H7 (cell line): Measurements from ENCODE around the gene IL3RA. TPM values are rescaled to one million over a fixed set of nuclear protein-coding genes. Genes with fewer than 3 reads are reported as not detected.

Experiments
- DNase-seq: peaks from one replicate; pipeline ENCODE4 v3.0.0; 2012
- H3K27me3 ChIP-seq: 2 replicates; pipeline ENCODE4 v1.6.0; 2011; ENCODE audit warnings: mild to moderate bottlenecking, low read length; ENCODE audit not compliant: control insufficient read depth, insufficient read depth
- H3K36me3 ChIP-seq: replicated peaks from 2 replicates; pipeline ENCODE4 v1.5.1; 2011; ENCODE audit warnings: low read length; ENCODE audit not compliant: control insufficient read depth, insufficient read depth
- H3K4me3 ChIP-seq: 2 replicates; pipeline ENCODE4 v1.5.1; 2011; ENCODE audit warnings: low read depth, mild to moderate bottlenecking, control low read depth, low read length, moderate library complexity; ENCODE audit not compliant: insufficient read depth
- total RNA-seq: library from RNA; depleted of rRNA; stranded (reverse); fragments of >200 nt; shearing (Covaris generic); gene quantifications from 2 replicates; pipeline ENCODE4 v1.2.3, GENCODE V29; 2014

The IL3RA gene
- total RNA-seq, 1 experiment from 2014 or later = 0.07 TPM

DNA sequence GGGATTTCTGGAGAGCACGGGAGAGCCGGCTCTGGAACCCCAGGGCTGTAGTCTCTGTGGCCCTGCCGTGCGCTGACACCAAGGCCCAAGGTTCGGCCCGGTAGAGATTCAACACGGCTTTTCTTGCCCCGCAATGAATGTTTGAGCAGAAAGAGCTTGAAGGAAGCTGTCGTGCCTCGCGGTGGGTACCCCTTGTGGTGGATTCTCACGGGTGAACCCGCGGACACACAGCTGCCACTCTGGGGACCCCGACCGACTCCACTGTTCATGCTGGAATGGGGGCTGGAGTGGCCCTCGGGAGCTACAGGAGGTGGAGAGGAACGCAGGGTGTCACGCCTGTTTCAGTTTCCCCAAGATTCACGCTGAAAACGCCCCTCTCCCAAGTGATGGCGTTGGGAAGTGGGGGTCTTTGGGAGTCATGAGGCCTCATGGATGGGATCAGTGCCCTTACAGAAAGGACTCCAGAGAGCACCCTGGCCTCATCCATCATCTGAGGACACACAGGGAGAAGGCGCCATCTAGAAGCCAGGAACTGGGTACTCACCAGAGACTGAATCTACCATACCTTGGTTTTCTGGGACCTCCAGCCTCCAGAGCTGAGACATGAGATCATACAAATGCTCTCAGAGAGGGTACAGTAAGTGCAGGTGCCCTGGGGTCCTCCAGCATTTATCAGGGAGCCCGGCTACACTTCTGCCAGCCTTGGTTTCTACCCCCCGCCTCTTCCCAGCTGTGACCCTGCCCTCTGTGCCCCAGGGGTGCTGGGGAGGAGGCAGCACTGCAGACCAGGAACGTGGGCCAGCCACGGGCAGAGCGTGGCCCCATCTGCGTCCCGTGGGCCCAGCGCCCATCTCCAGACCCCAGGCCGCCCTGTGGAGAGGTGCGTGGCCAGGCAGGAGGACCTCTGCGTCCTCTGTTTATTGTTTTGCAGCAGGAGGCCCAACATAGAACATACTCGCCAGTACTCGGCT, 49.0 kb downstream of the IL3RA start:
- Histone ChIP-seq H3K36me3 (peaks cover 52% of the 10 kb centered on the region), H3K27me3 (no peaks in the 10 kb centered on the region), H3K4me3 (no peak overlapping the region)
- DNase-seq = peak; percentile 54

DNA sequence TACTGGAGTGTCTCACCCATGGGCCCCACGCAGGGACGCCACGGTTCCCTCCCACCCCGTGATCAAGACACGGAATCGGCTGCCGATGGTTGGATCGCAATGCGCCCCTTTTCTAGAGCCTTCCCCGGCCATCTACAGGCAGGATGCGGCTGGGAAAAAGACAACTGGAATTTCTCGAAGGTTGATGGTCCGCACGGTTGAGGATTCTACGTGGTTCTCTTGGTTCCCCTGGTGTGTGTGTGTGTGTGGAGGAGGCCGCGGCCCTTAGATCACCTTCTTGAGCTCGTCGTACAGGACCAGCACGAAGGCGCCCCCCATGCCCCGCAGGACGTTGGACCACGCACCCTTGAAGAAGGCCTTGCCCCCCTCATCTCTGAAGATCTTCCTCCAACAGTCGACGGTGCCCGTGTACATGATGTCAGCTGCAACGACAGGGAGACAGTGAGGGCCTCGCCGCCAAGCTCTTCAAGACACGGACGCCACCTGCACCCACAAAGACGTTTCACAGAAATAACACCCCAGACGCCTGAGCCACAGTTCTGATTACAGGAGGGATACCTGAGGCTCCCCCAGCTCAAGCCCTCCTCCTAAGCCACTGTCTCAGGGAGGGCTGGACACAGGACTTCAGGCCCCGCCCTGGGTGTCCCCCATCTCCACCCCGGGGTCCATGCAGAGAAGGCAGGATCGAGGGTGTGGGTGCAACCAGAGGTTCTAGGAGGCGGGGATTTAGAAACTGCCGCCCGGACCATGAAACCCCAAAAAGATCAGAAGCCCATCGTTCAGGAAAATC, 49.9 kb downstream of the IL3RA start:
- Histone ChIP-seq H3K4me3 (no peak overlapping the region), H3K27me3 (no peaks in the 10 kb centered on the region), H3K36me3 (peaks cover 55% of the 10 kb centered on the region)
- DNase-seq = peak; percentile 47

DNA sequence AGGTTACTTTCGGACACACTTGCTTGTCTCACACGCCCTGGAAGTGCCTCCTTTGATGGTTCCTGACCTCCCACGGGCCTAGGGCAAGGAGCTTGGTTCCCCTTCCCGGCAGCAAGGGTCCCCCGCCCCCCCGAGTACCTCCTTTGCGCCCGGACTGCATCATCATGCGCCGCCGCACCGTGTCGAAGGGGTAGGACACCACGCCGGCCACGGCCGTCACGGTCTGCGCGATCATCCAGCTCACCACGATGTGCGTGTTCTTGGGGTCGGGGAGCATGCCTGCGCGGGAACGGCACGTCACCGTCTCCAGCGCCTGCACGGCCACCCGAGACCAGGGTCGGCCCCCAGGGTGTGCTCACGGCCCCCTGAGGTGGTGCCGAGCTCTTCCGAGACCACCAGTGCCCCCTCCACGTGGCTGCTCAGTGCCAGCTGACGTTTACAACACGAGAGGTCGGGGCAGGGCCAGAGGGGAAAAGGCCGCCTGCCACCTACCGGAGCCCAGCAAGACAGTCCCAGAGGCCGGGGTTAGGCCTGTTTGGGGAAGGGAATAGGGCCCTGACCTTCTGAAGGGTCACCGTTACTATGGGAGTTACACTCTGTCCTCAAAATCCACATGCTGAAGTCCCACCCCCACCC, 50.7 kb downstream of the IL3RA start:
- Histone ChIP-seq H3K36me3 (peaks cover 55% of the 10 kb centered on the region), H3K4me3 (no peak overlapping the region), H3K27me3 (no peaks in the 10 kb centered on the region)
- DNase-seq = peak; percentile 49

DNA sequence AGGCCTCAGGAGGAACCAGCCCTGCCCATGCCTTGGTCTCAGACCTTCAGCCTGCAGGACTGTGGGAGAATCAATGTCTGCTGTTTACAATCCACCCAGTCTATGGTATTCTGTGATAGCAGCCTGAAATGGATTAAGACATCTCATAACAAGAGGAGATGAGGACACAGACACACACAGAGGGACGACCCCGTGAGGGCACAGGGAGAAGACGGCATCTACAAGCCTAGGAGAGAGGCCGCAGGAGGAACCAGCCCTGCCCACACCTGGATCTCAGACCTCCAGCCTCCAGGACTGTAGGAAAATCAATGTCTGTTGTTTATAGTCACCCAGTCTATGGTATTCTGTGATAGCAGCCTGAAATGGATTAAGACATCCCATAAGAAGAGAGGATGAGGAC, 52.1 kb downstream of the IL3RA start:
- Histone ChIP-seq H3K27me3 (no peaks in the 10 kb centered on the region), H3K4me3 (no peak overlapping the region), H3K36me3 (peaks cover 55% of the 10 kb centered on the region)
- no peak for DNase-seq

DNA sequence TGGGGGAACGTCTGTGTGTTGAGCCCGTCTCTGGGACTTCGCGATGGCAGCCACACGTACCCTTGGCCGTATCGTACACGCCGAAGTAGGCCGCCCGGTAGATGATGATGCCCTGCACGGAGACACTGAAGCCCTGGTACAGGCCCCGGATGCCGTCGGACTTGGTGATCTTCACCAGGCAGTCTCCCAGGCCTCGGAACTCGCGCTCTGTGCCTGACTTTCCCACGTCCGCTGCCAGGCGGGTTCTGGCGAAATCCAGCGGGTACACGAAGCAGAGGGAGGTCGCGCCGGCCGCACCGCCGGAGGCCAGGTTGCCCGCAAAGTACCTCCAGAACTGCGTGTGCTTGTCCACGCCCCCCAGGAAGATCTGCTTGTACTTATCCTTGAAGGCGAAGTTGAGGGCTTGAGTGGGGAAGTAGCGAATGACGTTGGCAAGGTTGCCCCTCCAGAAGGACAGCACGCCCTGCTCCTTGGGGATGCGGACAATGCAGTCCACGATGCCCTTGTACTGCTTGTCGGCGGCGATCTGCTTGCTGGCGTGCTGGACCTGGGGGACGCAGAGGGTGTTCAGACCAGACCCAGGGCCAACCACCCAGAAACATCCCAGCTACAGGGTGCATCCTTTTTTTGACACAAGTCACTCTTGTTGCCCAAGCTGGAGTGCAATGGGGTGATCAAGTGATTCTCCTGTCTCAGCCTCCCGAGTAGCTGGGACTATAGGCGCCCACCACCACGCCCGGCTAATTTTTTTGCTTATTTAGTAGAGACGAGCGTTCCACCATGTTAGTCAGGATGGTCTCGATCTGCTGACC, 52.8 kb downstream of the IL3RA start:
- H3K36me3 ChIP-seq = peaks cover 55% of the 10 kb centered on the region
- H3K27me3 ChIP-seq = no peaks in the 10 kb centered on the region
- no peak overlapping the region for H3K4me3 ChIP-seq
- no peak for DNase-seq

DNA sequence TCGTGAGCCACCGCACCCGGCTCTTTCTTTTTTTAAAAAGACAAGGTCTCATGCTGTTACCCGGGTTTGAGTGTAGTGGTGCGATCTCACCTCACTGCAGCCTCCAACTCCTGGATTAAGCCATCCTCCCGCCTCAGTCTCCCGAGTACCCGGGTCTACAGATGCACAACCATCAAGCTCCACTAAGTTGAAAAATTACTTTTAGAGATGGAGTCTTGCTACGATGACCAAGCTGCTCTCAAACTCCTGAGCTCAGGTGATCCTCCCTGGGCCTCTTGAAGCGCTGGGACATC, 53.4 kb downstream of the IL3RA start:
- Histone ChIP-seq H3K36me3 (peaks cover 52% of the 10 kb centered on the region), H3K4me3 (no peak overlapping the region), H3K27me3 (no peaks in the 10 kb centered on the region)
- no peak for DNase-seq

DNA sequence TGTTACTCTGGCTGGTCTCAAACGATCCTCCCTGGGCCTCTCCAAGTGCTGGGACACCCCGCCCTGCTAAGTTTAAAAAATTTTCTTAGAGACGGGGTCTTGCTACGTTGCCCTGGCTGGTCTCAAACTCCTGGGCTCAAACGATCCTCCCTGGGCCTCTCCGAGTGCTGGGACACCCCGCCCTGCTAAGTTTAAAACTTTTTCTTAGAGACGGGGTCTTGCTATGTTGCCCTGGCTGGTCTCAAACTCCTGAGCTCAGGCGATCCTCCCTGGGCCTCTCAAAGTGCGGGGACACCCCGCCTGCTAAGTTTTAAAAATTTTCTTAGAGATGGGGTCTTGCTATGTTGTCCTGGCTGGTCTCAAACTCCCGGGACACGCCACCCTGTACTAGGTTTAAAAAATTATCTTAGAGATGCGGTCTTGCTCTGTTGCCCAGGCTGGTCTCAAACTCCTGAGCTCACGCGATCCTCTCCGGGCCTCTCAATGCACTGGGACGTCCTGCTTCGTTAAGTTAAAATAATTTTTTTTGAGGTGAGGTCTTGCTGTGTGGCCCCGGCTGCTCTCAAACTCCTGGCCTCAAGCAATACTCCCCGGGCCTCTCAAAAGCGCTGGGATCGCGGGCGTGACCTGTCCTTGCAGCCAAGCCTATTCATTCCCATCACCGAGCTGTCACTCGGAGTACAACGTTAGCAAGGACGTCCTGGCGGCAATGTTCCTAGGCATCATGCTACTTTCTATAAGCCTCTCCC, 54.2 kb downstream of the IL3RA start:
- peaks cover 47% of the 10 kb centered on the region for H3K36me3 ChIP-seq
- DNase-seq = no peak
- no peaks in the 10 kb centered on the region for H3K27me3 ChIP-seq
- peak overlapping the region; percentile 100 for H3K4me3 ChIP-seq

DNA sequence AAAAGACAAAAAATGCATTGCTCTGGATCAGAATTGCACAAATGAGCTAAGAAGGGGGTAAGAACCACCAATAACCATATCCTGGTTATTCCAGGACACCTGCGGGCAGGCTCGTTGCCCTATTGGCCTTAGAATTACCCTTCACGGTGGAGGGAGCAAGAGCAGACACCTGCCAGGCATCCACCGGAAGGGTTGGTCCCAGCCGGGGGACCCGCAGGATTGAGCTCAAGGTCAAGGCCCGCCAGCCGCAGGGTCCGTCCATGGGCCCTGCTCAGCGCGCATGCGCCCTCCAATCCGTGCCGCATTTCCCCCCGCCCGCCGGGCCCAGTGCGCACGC, 54.8 kb downstream of the IL3RA start:
- Histone ChIP-seq H3K4me3 (peak overlapping the region; percentile 100), H3K36me3 (peaks cover 48% of the 10 kb centered on the region), H3K27me3 (no peaks in the 10 kb centered on the region)
- DNase-seq = peak; percentile 98

DNA sequence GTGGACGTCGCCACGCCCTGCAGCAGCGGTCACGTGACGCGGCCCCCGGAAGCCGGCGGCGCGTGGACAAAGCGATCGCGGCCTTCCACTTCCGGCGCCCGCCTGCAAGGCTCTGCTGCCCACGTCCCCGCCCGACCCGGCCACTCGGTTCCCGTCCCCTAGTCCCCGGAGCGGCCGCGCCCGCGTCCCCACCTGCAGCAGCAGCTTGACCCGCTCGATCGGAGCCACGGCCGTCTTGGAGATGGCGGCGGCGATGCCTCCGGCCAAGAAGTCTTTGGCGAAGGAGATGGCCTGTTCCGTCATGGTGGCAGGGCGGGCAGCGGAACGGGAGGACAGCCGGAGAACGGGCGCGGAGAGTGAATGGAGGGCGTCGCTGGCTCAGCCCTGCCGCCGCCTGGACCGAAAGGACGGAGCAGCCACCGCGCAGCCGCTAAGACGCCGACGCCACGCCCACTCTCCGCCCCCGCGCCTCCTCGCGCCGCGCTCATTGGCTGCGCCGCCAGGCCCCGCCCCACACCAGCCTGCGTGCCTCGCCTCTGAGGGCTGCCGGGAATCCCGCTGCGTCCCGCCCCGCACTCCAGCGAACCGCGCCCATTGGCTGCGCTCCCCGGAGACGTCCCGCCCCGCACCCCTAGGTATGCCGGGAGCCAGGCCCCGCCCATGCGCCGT, 55.3 kb downstream of the IL3RA start, which contains the start of gene SLC25A6:
SLC25A6 (minus strand) TSS at position 407 of the 669 bp plus-strand sequence; CDS start at position 303, 104 bp downstream.
- Histone ChIP-seq H3K4me3 (peak within 1 kb of the TSS; percentile 100), H3K27me3 (no peaks in the 10 kb centered on the region), H3K36me3 (peaks cover 47% of the 10 kb centered on the region)
- peak; percentile 100 for DNase-seq

DNA sequence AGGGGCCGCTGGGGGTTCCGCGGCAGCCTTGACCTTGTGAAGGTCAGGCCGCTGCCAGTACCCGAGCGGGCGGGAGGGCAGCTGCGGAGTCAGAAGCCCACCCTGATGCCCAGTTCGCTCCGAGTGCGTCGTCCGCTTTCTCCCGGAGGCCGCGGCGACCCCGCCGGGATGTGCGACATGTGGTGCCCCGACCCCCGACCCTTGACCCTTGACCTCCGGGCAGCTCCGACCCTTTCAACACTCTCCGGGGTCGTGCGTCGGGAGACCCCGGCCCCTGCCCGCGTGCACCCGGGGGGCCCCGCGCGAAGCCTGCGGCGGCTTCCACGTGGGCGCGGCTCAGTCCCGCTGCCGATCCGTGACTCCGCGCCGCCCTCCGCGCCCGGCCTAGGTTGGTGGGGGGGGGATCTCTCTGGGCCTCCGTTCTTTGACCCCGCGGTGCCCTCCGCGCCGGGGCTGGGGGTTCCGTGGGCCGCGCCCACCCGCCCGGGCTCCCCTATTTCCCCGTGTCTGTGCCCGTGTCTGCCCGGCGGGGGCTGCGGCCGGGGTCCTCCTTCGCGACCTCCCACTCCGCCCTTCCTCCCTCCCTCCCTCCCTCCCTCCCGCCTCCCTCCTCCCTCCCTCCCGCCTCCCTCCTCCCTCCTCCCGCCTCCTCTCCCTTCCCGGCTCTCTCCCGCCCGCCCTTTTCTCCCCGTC, 55.9 kb downstream of the IL3RA start:
- H3K27me3 ChIP-seq = no peaks in the 10 kb centered on the region
- peak overlapping the region; percentile 89 for H3K4me3 ChIP-seq
- H3K36me3 ChIP-seq = peaks cover 42% of the 10 kb centered on the region
- peak; percentile 84 for DNase-seq

DNA sequence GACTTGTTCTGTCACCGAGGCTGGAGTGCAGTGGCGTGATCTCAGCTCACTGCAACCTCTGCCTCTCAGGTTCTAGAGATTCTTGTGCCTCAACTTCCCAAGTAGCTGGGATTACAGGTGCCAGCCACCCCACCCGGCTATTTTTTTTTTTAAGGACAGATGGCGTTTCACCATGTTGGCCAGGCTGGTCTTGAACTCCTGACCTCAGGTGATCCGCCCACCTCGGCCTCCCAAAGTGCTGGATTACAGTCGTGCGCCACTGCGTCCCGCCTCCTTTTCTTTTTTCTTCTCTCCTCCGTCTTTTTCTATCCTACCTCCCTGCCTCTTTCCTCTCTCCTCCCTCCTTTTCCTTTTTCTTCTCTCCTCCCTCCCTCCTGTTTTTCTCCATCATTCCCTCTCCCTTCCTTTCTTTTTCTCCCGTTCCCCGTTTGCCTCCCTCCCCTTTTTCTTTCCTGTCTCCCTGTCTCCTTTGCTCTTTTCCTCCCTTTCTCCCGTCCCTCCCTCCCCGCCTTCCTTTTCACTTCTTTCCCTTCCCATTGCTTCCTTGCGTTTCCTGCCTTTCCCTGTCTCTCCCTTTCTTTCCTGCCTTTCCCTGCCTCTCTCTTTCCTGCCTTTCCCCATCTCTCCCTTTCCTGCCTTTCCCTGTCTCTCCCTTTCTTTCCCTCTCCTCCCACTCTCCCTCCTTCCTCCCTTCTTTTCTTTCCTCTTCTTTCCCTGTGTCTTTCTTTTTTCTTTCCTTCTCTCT, 57.5 kb downstream of the IL3RA start:
- DNase-seq = no peak
- Histone ChIP-seq H3K27me3 (no peaks in the 10 kb centered on the region), H3K36me3 (peaks cover 28% of the 10 kb centered on the region), H3K4me3 (no peak overlapping the region)

DNA sequence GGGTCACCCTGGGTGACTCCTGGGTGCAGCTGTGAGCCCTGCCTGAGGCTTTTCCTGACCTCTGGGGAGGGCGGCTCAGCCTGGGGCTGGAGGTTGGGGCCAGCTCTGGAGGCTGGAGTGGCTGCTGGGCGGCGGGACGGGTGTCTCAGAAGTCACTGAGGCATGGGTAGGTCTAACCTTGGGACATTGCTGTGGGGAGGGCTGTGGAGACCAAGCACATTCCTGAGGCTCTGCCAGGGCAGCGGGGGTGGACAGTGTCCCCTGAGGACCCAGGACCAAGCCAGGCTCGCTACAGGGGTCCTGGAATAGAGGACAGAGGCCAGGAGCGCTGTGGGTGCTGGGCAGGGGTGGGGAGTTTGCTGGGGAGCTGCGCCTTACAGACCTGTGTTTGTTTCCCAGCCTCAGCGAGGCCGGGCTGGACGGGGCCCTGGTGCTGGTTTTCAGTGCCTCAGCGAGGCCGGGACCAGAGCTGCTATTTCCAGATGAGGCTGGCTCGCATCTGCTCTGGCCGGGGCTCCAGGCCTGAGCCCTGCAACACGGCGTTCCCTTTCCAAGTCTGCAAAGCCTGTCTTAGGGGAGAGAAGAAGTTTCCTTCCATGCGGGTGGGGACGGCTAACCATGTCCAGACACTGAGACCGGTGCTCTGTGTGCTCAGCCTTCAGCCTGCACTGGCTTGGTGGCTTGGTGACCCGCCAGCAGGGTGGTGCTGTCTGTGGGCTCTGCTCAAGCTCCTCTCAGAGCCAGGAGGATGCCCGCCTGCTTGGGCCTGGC, 58.3 kb downstream of the IL3RA start:
- H3K4me3 ChIP-seq = no peak overlapping the region
- H3K27me3 ChIP-seq = no peaks in the 10 kb centered on the region
- H3K36me3 ChIP-seq = peaks cover 19% of the 10 kb centered on the region
- DNase-seq = no peak
